H9 (cell line): ENCODE measurements around the gene SLC4A1. TPM values are rescaled to one million over a fixed set of nuclear protein-coding genes. Genes with fewer than 3 reads are reported as not detected.

Experiments
- DNase-seq: peaks from one replicate; pipeline ENCODE4 v3.0.0-alpha.2; 2017
- H2AFZ ChIP-seq: one replicate; pipeline ENCODE4 v1.6.1; 2013; ENCODE audit warnings: mild to moderate bottlenecking, low read length, control low read depth, moderate library complexity
- H2AK5ac ChIP-seq: 2 replicates; pipeline ENCODE4 v1.6.1; 2013; ENCODE audit warnings: low read length, control low read depth, mixed read lengths; ENCODE audit not compliant: insufficient read length
- H2BK120ac ChIP-seq: one replicate; pipeline ENCODE4 v1.6.1; 2013; ENCODE audit warnings: low read depth, mild to moderate bottlenecking, low read length, control low read depth, inconsistent platforms; ENCODE audit not compliant: poor library complexity, severe bottlenecking
- H2BK12ac ChIP-seq: 2 replicates; pipeline ENCODE4 v1.6.1; 2013; ENCODE audit warnings: low read length, control low read depth, mixed read lengths, low read depth; ENCODE audit not compliant: insufficient read length
- H2BK15ac ChIP-seq: 2 replicates; pipeline ENCODE4 v1.6.1; 2013; ENCODE audit warnings: low read depth, low read length, control low read depth
- H2BK20ac ChIP-seq: one replicate; pipeline ENCODE4 v1.6.1; 2013; ENCODE audit warnings: low read depth, mild to moderate bottlenecking, low read length, control low read depth, inconsistent platforms; ENCODE audit not compliant: poor library complexity, severe bottlenecking
- H2BK5ac ChIP-seq: 2 replicates; pipeline ENCODE4 v1.6.1; 2013; ENCODE audit warnings: low read length, control low read depth, mixed read lengths; ENCODE audit not compliant: insufficient read length
- H3K14ac ChIP-seq: 2 replicates; pipeline ENCODE4 v1.6.1; 2013; ENCODE audit warnings: low read length, control low read depth; ENCODE audit not compliant: insufficient read depth
- H3K18ac ChIP-seq: 2 replicates; pipeline ENCODE4 v1.6.1; 2013; ENCODE audit warnings: low read depth, mild to moderate bottlenecking, mixed read lengths, low read length, control low read depth; ENCODE audit not compliant: insufficient read length
- H3K23ac ChIP-seq: 2 replicates; pipeline ENCODE4 v1.6.1; 2013; ENCODE audit warnings: low read length, control low read depth, mixed read lengths, low read depth; ENCODE audit not compliant: insufficient read length
- H3K23me2 ChIP-seq: 2 replicates; pipeline ENCODE4 v1.6.1; 2013; ENCODE audit warnings: low read depth, mild to moderate bottlenecking, mixed read lengths, low read length, control low read depth; ENCODE audit not compliant: insufficient read length, poor library complexity, severe bottlenecking
- H3K27ac ChIP-seq: 2 replicates; pipeline ENCODE4 v1.5.1; 2013; ENCODE audit warnings: low read length, control low read depth, mixed read lengths, low read depth; ENCODE audit not compliant: insufficient read length
- H3K27me3 ChIP-seq: 2 replicates; pipeline ENCODE4 v1.6.1; 2013; ENCODE audit warnings: low read length, control low read depth, inconsistent platforms; ENCODE audit not compliant: insufficient read depth
- H3K4ac ChIP-seq: 2 replicates; pipeline ENCODE4 v1.6.1; 2013; ENCODE audit warnings: low read depth, mild to moderate bottlenecking, control low read depth, inconsistent platforms, low read length, moderate library complexity
- H3K4me1 ChIP-seq: 2 replicates; pipeline ENCODE4 v1.6.1; 2013; ENCODE audit warnings: low read length, control low read depth, inconsistent platforms; ENCODE audit not compliant: insufficient read depth
- H3K4me2 ChIP-seq: 2 replicates; pipeline ENCODE4 v1.6.1; 2013; ENCODE audit warnings: low read length, control low read depth, mixed read lengths; ENCODE audit not compliant: insufficient read length, insufficient read depth
- H3K56ac ChIP-seq: 2 replicates; pipeline ENCODE4 v1.6.1; 2013; ENCODE audit warnings: low read depth, mild to moderate bottlenecking, mixed read lengths, low read length, control low read depth; ENCODE audit not compliant: insufficient read length
- H3K79me1 ChIP-seq: 2 replicates; pipeline ENCODE4 v1.6.1; 2013; ENCODE audit warnings: low read depth, mild to moderate bottlenecking, moderate library complexity, low read length, control low read depth, inconsistent platforms; ENCODE audit not compliant: insufficient read depth, poor library complexity, severe bottlenecking
- H3K79me2 ChIP-seq: 2 replicates; pipeline ENCODE4 v1.6.1; 2013; ENCODE audit warnings: low read length, control low read depth, inconsistent platforms; ENCODE audit not compliant: insufficient read depth
- H3K9ac ChIP-seq: 2 replicates; pipeline ENCODE4 v1.6.1; 2013; ENCODE audit warnings: low read length, control low read depth, mixed read lengths; ENCODE audit not compliant: insufficient read length; ENCODE audit errors: extremely low read depth
- H3K9me3 ChIP-seq: one replicate; pipeline ENCODE4 v1.6.1; 2013; ENCODE audit warnings: low read depth, low read length, inconsistent platforms; ENCODE audit not compliant: control insufficient read depth
- H3T11ph ChIP-seq: one replicate; pipeline ENCODE4 v1.6.1; 2013; ENCODE audit warnings: mild to moderate bottlenecking, low read length, control low read depth, inconsistent platforms
- H4K20me1 ChIP-seq: one replicate; pipeline ENCODE4 v1.6.1; 2013; ENCODE audit not compliant: control insufficient read depth, insufficient read length, insufficient read depth
- H4K5ac ChIP-seq: 2 replicates; pipeline ENCODE4 v1.6.1; 2013; ENCODE audit warnings: low read depth, mild to moderate bottlenecking, mixed read lengths, low read length, control low read depth; ENCODE audit not compliant: insufficient read length
- H4K8ac ChIP-seq: replicated peaks from 2 replicates; pipeline ENCODE4 v1.6.1; 2013; ENCODE audit warnings: low read length, control low read depth, mixed read lengths, low read depth; ENCODE audit not compliant: insufficient read length
- H4K91ac ChIP-seq: 2 replicates; pipeline ENCODE4 v1.6.1; 2013; ENCODE audit warnings: low read depth, mild to moderate bottlenecking, moderate library complexity, mixed read lengths, low read length, control low read depth; ENCODE audit not compliant: insufficient read length
- H3K27ac Mint-ChIP-seq, 3 experiments: 2 replicates in 2 of 3; 3 replicates in 1 of 3; pipeline ENCODE4 v1.8.0; 2020 to 2021; ENCODE audit warnings: mixed read lengths in 3 of 3, mild to moderate bottlenecking in 1 of 3, moderate library complexity in 1 of 3
- H3K27me3 Mint-ChIP-seq: 2 replicates; pipeline ENCODE4 v1.8.0; 2021; ENCODE audit warnings: low read depth, mild to moderate bottlenecking, moderate library complexity, mixed read lengths
- H3K36me3 Mint-ChIP-seq, 3 experiments: 2 replicates in 2 of 3; 3 replicates in 1 of 3; pipeline ENCODE4 v1.8.0; 2020 to 2021; ENCODE audit warnings: low read depth in 3 of 3, mixed read lengths in 3 of 3; ENCODE audit not compliant: insufficient read depth in 1 of 3
- H3K4me1 Mint-ChIP-seq, 2 experiments: 2 replicates each; pipeline ENCODE4 v1.8.0; 2020; ENCODE audit warnings: mixed read lengths in 2 of 2
- H3K4me3 Mint-ChIP-seq, 2 experiments: 2 replicates in 1 of 2; 3 replicates in 1 of 2; pipeline ENCODE4 v1.8.0; 2020 to 2021; ENCODE audit warnings: mild to moderate bottlenecking in 2 of 2, mixed read lengths in 2 of 2, moderate library complexity in 1 of 2
- H3K9me3 Mint-ChIP-seq, 2 experiments: 2 replicates in 1 of 2; 3 replicates in 1 of 2; pipeline ENCODE4 v1.8.0; 2020; ENCODE audit warnings: mild to moderate bottlenecking in 2 of 2, mixed read lengths in 2 of 2, moderate library complexity in 1 of 2
- WGBS: extraction: QIAGEN DNeasy Blood & Tissue Kit; methylation state at CpG from one replicate; pipeline ENCODE4 v1.1.7; 2013; ENCODE audit warnings: missing lambda C conversion rate, low lambda C conversion rate, mixed read lengths; ENCODE audit not compliant: insufficient read length; ENCODE audit errors: extremely low coverage; 5-methylcytosine and 5-hydroxymethylcytosine counted together
- total RNA-seq: library from RNA; stranded (reverse); gene quantifications from 2 replicates; pipeline ENCODE4 v1.2.1, GENCODE V29; 2021
- TF ChIP-seq, protein P1 (sequence below): fragments of 200-600 bp; sonication (generic); conservative IDR thresholded peaks from 3 replicates; pipeline ENCODE4 v1.8.0; 2021; ENCODE audit warnings: antibody characterized with exemption, mild to moderate bottlenecking

Gene SLC4A1
- total RNA-seq, 1 experiment from 2014 or later, result not detected

DNA sequence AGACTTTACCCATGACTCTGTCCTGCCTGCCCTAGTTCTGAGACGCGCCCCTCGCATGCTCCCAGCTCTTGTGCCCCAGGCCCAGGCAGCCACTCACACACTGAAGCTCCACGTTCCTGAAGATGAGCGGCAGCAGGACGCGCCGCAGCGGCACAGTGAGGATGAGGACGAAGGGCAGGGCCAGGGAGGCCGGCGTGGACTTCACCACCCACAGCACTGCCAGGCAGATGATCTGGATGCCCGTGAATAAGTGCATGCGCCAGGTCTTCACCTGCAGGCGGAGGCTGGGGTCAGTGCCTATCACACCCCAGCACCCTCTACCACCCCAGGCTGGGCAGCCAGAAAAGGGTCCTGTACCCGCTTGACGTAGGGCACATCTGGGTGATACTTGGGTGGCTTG is 16.9 kb downstream of the SLC4A1 start:
- DNase-seq, result no peak
- Histone ChIP-seq H3K9me3 (no peaks in the 10 kb centered on the region), H3K4me1 (no peaks in the 10 kb centered on the region), H3K23me2 (no peaks in the 10 kb centered on the region), H3K18ac (no peak overlapping the region), H3K4ac (no peak overlapping the region), H2BK12ac (no peak overlapping the region), H3K79me1 (no peaks in the 10 kb centered on the region), H3K14ac (no peak overlapping the region), H2AK5ac (no peak overlapping the region), H3T11ph (no peak overlapping the region), H2BK5ac (no peak overlapping the region), H4K91ac (no peak overlapping the region), H3K79me2 (no peaks in the 10 kb centered on the region), H3K23ac (no peak overlapping the region), H2BK120ac (no peak overlapping the region), H3K56ac (no peak overlapping the region), H2BK15ac (no peak overlapping the region), H2BK20ac (no peak overlapping the region), H2AFZ (no peak overlapping the region), H4K8ac (no peak overlapping the region), H3K27ac (no peak overlapping the region), H3K9ac (no peak overlapping the region), H4K5ac (no peak overlapping the region), H4K20me1 (no peaks in the 10 kb centered on the region), H3K27me3 (no peaks in the 10 kb centered on the region), H3K4me2 (no peak overlapping the region)
- Mint-ChIP-seq H3K27ac (peak overlapping the region; percentile 17 to 76 (median 56); a peak in 5 of 7 replicates), H3K36me3 (no peaks in the 10 kb centered on the region; a peak in 2 of 7 replicates), H3K9me3 (no peaks in the 10 kb centered on the region), H3K4me1 (peaks cover 10 to 29% of the 10 kb centered on the region in 2 experiments), H3K4me3 (no peak overlapping the region), H3K27me3 (peaks cover 10% of the 10 kb centered on the region)
- TF ChIP-seq, protein P1, sequence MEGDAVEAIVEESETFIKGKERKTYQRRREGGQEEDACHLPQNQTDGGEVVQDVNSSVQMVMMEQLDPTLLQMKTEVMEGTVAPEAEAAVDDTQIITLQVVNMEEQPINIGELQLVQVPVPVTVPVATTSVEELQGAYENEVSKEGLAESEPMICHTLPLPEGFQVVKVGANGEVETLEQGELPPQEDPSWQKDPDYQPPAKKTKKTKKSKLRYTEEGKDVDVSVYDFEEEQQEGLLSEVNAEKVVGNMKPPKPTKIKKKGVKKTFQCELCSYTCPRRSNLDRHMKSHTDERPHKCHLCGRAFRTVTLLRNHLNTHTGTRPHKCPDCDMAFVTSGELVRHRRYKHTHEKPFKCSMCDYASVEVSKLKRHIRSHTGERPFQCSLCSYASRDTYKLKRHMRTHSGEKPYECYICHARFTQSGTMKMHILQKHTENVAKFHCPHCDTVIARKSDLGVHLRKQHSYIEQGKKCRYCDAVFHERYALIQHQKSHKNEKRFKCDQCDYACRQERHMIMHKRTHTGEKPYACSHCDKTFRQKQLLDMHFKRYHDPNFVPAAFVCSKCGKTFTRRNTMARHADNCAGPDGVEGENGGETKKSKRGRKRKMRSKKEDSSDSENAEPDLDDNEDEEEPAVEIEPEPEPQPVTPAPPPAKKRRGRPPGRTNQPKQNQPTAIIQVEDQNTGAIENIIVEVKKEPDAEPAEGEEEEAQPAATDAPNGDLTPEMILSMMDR, result no peak
- WGBS, result no CpG with 5 or more reads among the region's 17 CpGs
